ENCODE measurements around the gene USF1. TPM values are rescaled to one million over a fixed set of nuclear protein-coding genes. Genes with fewer than 3 reads are reported as not detected.

Gene USF1
- 27.6 TPM for total RNA-seq

- ATAC-seq, result peak; percentile 91
- peak; percentile 94 for DNase-seq (ENCODE audit: low spot score)
Measured at GRCh38 chr1:161045736-161046604, at the start of gene USF1. USF1 (minus strand) TSS chr1:161045977; CDS start chr1:161043275, 2,702 bp downstream.

- no peak for DNase-seq (ENCODE audit: low spot score)
- ATAC-seq, result no peak
Measured at GRCh38 chr1:161095230-161095629, 49.5 kb upstream of the USF1 start.

GRCh38 chr1:161094481-161094880 lies 48.7 kb upstream of the USF1 start:
- ATAC-seq (no peak), DNase-seq (ENCODE audit: low spot score) (no peak)

GRCh38 chr1:161092621-161093028 lies 46.8 kb upstream of the USF1 start:
- ATAC-seq (no peak), DNase-seq (ENCODE audit: low spot score) (no peak)

- ATAC-seq (no peak), DNase-seq (ENCODE audit: low spot score) (no peak)
Measured at GRCh38 chr1:161091796-161092507, 46.2 kb upstream of the USF1 start.

GRCh38 chr1:161091093-161091492 lies 45.3 kb upstream of the USF1 start:
- peak; percentile 74 for ATAC-seq
- DNase-seq (ENCODE audit: low spot score), result no peak

GRCh38 chr1:161090617-161091016 lies 44.8 kb upstream of the USF1 start:
- no peak for ATAC-seq
- no peak for DNase-seq (ENCODE audit: low spot score)

GRCh38 chr1:161089938-161090337 lies 44.2 kb upstream of the USF1 start:
- DNase-seq (ENCODE audit: low spot score) (no peak), ATAC-seq (no peak)

- ATAC-seq, result no peak
- DNase-seq (ENCODE audit: low spot score), result no peak
Measured at GRCh38 chr1:161089251-161089924, 43.6 kb upstream of the USF1 start, which contains the start of gene NECTIN4. NECTIN4 (minus strand) TSS chr1:161089558; CDS start chr1:161089296, 262 bp downstream.

- no peak for DNase-seq (ENCODE audit: low spot score)
- no peak for ATAC-seq
Measured at GRCh38 chr1:161088587-161089110, 42.9 kb upstream of the USF1 start.

- no peak for ATAC-seq
- no peak for DNase-seq (ENCODE audit: low spot score)
Measured at GRCh38 chr1:161086457-161086856, 40.7 kb upstream of the USF1 start.

- DNase-seq (ENCODE audit: low spot score), result no peak
- no peak for ATAC-seq
Measured at GRCh38 chr1:161085165-161085564, 39.4 kb upstream of the USF1 start.

GRCh38 chr1:161084597-161084988 lies 38.8 kb upstream of the USF1 start:
- ATAC-seq (no peak), DNase-seq (ENCODE audit: low spot score) (no peak)

- no peak for ATAC-seq
- DNase-seq (ENCODE audit: low spot score), result no peak
Measured at GRCh38 chr1:161083748-161084596, 38.2 kb upstream of the USF1 start.

GRCh38 chr1:161082996-161083747 lies 37.4 kb upstream of the USF1 start:
- ATAC-seq (peak; percentile 31), DNase-seq (ENCODE audit: low spot score) (no peak)

- DNase-seq (ENCODE audit: low spot score), result no peak
- no peak for ATAC-seq
Measured at GRCh38 chr1:161082483-161082882, 36.7 kb upstream of the USF1 start.

GRCh38 chr1:161081519-161081918 lies 35.7 kb upstream of the USF1 start:
- DNase-seq (ENCODE audit: low spot score), result no peak

GRCh38 chr1:161080441-161081405 lies 34.9 kb upstream of the USF1 start:
- DNase-seq (ENCODE audit: low spot score), result no peak

More at GRCh38 chr1:161081519-161081918, 35.7 kb upstream of the USF1 start:
- ATAC-seq, result no peak

More at GRCh38 chr1:161080441-161081405, 34.9 kb upstream of the USF1 start:
- no peak for ATAC-seq

Data from left lobe of liver (tissue), 2 donors.